Neural cell (in vitro differentiated cells): ENCODE measurements around the gene SLC4A7.

ENCODE experiments used
- EP300 ChIP-seq: fragments of 450-650 bp; conservative IDR thresholded peaks from 2 replicates; pipeline ENCODE4 v1.6.1; 2014; ENCODE audit warnings: antibody characterized with exemption, mild to moderate bottlenecking, moderate library complexity; ENCODE audit not compliant: poor library complexity, severe bottlenecking
- EZH2 ChIP-seq: fragments of 200-600, 300-800 bp; shearing (Covaris generic), sonication (generic); IDR thresholded peaks from 2 replicates; pipeline ENCODE4 v1.6.1; 2014; ENCODE audit warnings: antibody characterized with exemption, low read length, borderline replicate concordance, mild to moderate bottlenecking; ENCODE audit not compliant: insufficient read depth, poor library complexity, severe bottlenecking
- MXI1 ChIP-seq: fragments of 450-650 bp; conservative IDR thresholded peaks from 2 replicates; pipeline ENCODE4 v1.6.1; 2014; ENCODE audit warnings: antibody characterized with exemption, mild to moderate bottlenecking; ENCODE audit not compliant: poor library complexity, severe bottlenecking
- POLR2AphosphoS5 ChIP-seq: IDR thresholded peaks from 2 replicates; pipeline ENCODE4 v1.6.1; 2012
- RAD21 ChIP-seq: fragments of 450-650 bp; conservative IDR thresholded peaks from 2 replicates; pipeline ENCODE4 v1.6.1; 2014; ENCODE audit warnings: antibody characterized with exemption, mild to moderate bottlenecking, moderate library complexity
- REST ChIP-seq: IDR thresholded peaks from 2 replicates; pipeline ENCODE4 v1.6.1; 2012; ENCODE audit warnings: borderline replicate concordance
- SMC3 ChIP-seq: fragments of 450-650 bp; conservative IDR thresholded peaks from 2 replicates; pipeline ENCODE4 v1.6.1; 2014; ENCODE audit warnings: antibody characterized with exemption, mild to moderate bottlenecking, moderate library complexity; ENCODE audit not compliant: poor library complexity
- TAF1 ChIP-seq: IDR thresholded peaks from 2 replicates; pipeline ENCODE4 v1.6.1; 2012; ENCODE audit warnings: low read depth
- TF ChIP-seq, protein P1 (sequence below): fragments of 450-650 bp; IDR thresholded peaks from 2 replicates; pipeline ENCODE4 v1.5.1; 2014; ENCODE audit warnings: antibody characterized with exemption, mild to moderate bottlenecking, moderate library complexity; ENCODE audit not compliant: poor library complexity, severe bottlenecking

- no peak for TF ChIP-seq EZH2
- TF ChIP-seq POLR2AphosphoS5: no peak
- TF ChIP-seq, protein P1, sequence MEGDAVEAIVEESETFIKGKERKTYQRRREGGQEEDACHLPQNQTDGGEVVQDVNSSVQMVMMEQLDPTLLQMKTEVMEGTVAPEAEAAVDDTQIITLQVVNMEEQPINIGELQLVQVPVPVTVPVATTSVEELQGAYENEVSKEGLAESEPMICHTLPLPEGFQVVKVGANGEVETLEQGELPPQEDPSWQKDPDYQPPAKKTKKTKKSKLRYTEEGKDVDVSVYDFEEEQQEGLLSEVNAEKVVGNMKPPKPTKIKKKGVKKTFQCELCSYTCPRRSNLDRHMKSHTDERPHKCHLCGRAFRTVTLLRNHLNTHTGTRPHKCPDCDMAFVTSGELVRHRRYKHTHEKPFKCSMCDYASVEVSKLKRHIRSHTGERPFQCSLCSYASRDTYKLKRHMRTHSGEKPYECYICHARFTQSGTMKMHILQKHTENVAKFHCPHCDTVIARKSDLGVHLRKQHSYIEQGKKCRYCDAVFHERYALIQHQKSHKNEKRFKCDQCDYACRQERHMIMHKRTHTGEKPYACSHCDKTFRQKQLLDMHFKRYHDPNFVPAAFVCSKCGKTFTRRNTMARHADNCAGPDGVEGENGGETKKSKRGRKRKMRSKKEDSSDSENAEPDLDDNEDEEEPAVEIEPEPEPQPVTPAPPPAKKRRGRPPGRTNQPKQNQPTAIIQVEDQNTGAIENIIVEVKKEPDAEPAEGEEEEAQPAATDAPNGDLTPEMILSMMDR: no peak
- TF ChIP-seq MXI1: no peak
- no peak for TF ChIP-seq EP300
- TF ChIP-seq REST: no peak
- TF ChIP-seq TAF1: no peak
- no peak for TF ChIP-seq RAD21
- TF ChIP-seq SMC3: no peak
Observed at GRCh38 chr3:27486336-27486735, 2.2 kb upstream of the SLC4A7 start.
